ENCODE data around the gene MIEF2.

DNA sequence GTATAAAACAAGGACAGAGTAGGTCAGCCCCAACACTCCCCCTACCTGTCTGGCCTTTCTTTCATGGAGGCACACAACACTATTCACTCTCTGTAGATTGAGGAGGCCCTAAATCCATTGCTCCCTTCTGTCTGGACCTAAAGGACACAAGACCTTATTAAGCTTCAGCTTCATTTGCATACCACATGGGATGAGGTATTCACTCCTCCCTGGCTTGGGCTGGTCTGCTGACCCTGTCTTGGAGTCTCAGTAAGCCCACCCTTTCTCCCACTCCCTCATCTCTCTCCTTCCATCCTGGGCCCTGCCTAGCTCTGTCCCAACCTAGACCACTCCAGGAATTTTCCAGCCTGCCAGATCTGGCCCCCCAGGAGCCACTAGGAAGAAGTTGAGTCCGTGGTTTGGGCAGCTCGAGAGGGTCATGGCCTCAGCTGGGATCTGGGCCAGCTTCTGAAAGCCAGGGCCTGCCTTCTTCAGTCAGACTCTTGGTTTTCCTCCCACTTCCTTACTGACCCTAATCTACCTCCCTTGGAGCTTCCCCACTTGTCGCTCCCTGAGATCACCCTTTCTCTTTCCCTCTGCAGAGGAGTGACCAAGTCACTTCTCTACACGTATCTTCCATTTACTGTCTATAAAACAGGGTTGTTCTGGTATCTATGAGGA lies 41.6 kb upstream of the MIEF2 start:
- TF ChIP-seq, protein P1, sequence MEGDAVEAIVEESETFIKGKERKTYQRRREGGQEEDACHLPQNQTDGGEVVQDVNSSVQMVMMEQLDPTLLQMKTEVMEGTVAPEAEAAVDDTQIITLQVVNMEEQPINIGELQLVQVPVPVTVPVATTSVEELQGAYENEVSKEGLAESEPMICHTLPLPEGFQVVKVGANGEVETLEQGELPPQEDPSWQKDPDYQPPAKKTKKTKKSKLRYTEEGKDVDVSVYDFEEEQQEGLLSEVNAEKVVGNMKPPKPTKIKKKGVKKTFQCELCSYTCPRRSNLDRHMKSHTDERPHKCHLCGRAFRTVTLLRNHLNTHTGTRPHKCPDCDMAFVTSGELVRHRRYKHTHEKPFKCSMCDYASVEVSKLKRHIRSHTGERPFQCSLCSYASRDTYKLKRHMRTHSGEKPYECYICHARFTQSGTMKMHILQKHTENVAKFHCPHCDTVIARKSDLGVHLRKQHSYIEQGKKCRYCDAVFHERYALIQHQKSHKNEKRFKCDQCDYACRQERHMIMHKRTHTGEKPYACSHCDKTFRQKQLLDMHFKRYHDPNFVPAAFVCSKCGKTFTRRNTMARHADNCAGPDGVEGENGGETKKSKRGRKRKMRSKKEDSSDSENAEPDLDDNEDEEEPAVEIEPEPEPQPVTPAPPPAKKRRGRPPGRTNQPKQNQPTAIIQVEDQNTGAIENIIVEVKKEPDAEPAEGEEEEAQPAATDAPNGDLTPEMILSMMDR (IDR thresholded peaks at IDR 0.05; ENCODE audit: extremely low read depth in 1 of 2, insufficient read depth in 1 of 2, low read depth in 1 of 2, low read length in 2 of 2): no peak
- TF ChIP-seq MYC (IDR thresholded peaks at IDR 0.05; ENCODE audit: low read depth, low read length): no peak
- no peak for TF ChIP-seq POLR2A (IDR thresholded peaks at IDR 0.05; ENCODE audit: low read depth, low read length)
- TF ChIP-seq EZH2 (IDR thresholded peaks at IDR 0.05; ENCODE audit: borderline replicate concordance, low read depth, low read length, severe bottlenecking): no peak
- no peak for TF ChIP-seq POLR2AphosphoS5 (IDR thresholded peaks at IDR 0.05; ENCODE audit: insufficient read depth, low read depth, low read length)
- TF ChIP-seq, protein P2, sequence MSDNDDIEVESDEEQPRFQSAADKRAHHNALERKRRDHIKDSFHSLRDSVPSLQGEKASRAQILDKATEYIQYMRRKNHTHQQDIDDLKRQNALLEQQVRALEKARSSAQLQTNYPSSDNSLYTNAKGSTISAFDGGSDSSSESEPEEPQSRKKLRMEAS (IDR thresholded peaks at IDR 0.05; ENCODE audit: insufficient read depth, insufficient read length): no peak
